Activated T-helper 9 cell treated with anti-CD3 and anti-CD28 coated beads, Interleukin-2, amount 50 U/mL, for 16 hours (primary cell): ENCODE results near the gene IKZF4.

ENCODE experiments used
- DNase-seq: peaks from one replicate; pipeline ENCODE4 v3.0.0-alpha.2; 2020; ENCODE audit warnings: low read depth

Gene IKZF4

GRCh38 chr12:56082967-56083366, 62.1 kb downstream of the IKZF4 start:
- DNase-seq = no peak

- DNase-seq = no peak
Observed at GRCh38 chr12:56084958-56085543, 64.2 kb downstream of the IKZF4 start.

DNA sequence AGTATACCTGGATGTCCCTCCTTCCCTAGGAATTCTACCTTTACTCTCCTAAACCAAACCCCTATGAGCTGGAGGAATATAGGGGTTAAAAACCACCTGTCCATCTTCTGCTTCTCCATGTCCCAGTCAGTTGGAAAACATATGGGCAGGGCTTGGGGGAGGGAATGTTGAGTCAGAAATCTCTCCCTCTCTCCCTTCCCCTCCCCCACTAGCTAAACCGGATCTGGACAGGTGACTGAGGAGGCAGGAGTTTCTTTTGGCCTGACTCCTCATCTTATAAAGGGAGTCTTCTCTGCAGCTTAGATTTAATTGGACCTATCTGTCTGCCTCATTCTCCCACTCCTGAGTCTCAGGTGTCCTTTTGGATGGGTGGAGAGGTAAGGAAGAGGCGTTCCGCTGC, 65.3 kb downstream of the IKZF4 start:
- no peak for DNase-seq

- no peak for DNase-seq
Observed at GRCh38 chr12:56086608-56087007, 65.8 kb downstream of the IKZF4 start.

DNA sequence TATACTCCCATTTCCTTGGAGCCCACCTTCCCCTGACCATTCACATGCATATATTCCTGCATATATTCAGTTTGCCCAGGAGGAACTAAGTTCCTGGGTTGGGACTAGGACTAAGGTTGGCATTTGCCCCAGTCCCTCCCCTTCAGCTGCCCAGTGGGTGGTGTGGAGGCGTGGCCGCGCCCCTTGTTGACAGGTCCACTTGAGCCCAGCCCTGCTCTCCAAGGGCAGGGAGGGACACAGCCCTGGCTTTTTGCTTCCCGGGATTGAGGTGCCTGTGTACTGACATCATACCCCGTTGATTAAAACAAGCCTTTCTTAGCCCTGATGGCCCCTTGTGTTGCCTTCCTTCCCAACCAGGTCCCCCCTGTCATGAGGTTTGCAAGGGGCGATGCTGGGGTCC, 66.4 kb downstream of the IKZF4 start:
- DNase-seq = no peak
